ENCODE results near the gene AADACL4. TPM values are rescaled to one million over a fixed set of nuclear protein-coding genes. Genes with fewer than 3 reads are reported as not detected.

The AADACL4 gene
- total and polyA plus RNA-seq, 2 of the 8 experiments (the other 6 are each of a cell fraction or from before 2014, with no cell fraction given): 0.08 TPM; not detected in 1

DNA sequence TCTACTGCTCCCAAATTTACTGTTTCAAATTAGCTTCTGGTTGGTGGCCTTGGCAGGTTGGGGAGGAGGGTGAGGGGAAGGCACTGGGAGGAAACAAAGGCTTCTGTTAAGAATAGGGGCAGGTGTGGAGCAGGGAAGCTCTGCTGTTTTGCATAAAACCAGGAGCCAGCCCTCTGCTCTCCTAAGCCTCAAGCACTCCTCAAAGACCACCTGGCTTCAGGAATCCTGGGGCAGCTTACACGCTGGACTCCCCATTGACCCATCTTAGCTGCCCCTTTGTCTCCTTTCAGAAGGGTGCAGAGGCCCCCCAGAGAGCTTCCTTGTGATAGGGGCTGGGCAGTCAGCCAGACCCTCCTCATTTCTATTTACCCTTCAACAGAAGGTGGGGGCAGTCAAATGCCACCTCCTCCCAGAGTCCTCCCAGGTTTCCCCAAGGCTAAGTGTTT lies 14.4 kb upstream of the AADACL4 start (continued):
- TF ChIP-seq CHD7 (IDR thresholded peaks at IDR 0.05; ENCODE audit: insufficient replicate concordance, low read length) (peak; percentile 35), POU5F1 (IDR thresholded peaks at IDR 0.05; ENCODE audit: low read depth, low read length) (0 out of 2 replicates have a peak, but pooled peaks have one; percentile 6), JUND (IDR thresholded peaks at IDR 0.05; ENCODE audit: low read length) (no peak), CTBP2 (IDR thresholded peaks at IDR 0.05; ENCODE audit: borderline replicate concordance, insufficient read depth, insufficient read length, low read length) (peak; percentile 77), SP2 (IDR thresholded peaks at IDR 0.05; ENCODE audit: low read length) (no peak), KDM5A (IDR thresholded peaks at IDR 0.05; ENCODE audit: low read length) (no peak), EP300 (IDR thresholded peaks at IDR 0.05; ENCODE audit: borderline replicate concordance in 1 of 2, low read depth in 2 of 2, low read length in 2 of 2) (no peak; a peak in 1 of 3 replicates), RNF2 (IDR thresholded peaks at IDR 0.05; ENCODE audit: borderline replicate concordance, low read depth, low read length, missing control alignments, poor library complexity, severe bottlenecking) (no peak), YY1 (IDR thresholded peaks at IDR 0.05; ENCODE audit: low read depth, low read length) (0 out of 2 replicates have a peak, but pooled peaks have one; percentile 12), TEAD4 (IDR thresholded peaks at IDR 0.05; ENCODE audit: low read depth, low read length) (no peak)
- TF ChIP-seq, protein P1, sequence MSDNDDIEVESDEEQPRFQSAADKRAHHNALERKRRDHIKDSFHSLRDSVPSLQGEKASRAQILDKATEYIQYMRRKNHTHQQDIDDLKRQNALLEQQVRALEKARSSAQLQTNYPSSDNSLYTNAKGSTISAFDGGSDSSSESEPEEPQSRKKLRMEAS (IDR thresholded peaks at IDR 0.05): peak; percentile 44

Data from H1 (cell line).